A204.1 (cell line): ENCODE results near the gene SPACA9.

Experiments used
- FAIRE-seq: peaks from 2 replicates; lab custom pipeline; 2012; peaks lifted over from hg19 to GRCh38; lab: Jason Lieb, UNC

Gene SPACA9

DNA sequence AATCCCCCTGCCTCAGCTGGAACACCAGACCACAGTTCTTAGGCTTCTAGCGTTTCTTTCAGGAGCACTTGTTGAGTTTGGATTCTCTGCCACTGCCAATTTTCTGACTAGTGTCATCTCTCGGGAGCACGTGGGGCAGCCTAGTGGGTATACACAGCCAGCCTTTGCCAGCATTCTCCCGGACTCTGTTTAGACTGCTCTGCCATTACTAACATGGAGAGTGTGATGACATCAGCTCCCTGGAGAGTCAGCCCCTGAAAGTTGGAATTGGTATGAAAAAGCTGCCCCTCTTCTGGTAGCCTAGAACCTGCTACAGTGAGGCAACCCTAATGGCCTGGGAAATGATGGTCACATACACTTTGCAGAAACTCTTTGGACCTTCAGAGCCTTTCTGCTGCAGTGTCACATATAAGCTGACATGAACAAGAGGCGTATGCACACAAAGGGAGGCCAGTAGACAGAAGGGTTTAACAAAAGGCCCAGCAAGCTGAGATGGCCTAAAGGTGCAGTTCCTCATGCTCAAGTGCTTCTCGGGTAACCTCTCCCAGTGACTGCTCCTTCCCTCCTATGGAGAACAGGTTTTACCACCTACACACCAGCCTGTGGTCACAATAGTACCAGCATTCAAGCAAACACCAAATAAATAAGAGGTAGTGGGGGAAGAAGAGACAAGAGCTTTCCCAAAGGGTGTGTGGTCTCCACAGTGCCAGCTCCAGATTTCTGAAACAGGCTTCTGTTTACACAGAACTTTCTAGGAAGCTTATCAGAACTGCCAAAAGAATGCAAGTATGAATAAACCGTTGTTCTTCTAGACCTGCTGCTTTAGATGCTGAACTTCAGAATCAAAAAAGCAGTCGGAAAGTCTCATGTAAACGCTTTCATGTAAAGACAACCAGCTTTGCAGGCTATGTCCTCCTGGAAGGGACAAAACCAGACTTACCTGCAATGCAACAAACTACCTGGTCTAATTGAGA lies 16.5 kb downstream of the SPACA9 start:
- no peak for FAIRE-seq

DNA sequence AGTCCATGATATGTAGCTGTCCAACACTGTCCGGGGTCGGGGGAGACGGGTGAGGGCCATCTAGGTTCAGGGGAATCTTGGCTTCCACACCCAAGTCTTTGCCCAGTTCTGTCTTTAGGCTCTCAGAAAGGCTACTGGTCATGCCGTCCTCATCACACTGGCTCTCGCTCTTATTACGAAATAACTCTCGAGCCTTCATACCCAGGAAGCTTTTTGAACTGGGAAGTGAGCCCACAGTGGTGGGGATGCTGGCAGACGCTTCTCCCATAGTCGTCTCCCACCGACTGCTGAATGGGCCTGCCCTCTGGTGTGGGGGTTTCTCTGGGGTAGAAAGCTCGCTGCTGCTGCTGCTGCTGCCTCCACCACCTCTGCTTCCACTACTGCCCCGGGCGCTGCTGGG lies 17.6 kb downstream of the SPACA9 start:
- no peak for FAIRE-seq

DNA sequence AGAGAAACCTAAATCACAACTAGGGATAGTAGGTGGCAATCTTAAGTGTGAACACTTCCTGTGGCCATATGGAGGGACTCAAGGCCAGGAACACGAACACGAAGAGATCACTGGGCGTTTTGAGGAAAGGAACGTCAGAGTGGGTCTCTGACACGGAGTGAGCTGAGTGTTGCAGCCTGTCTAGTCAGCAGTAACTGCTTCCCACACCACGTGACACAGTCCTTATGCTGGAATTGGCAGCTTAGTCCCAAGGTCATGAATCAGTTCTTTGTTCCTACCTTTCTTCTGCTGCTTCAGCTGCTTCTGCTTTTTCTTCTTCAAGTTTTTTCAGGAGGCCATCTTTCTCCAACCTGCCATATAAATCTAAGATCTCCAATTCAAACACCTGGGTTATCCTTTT lies 18.2 kb downstream of the SPACA9 start:
- FAIRE-seq: no peak

DNA sequence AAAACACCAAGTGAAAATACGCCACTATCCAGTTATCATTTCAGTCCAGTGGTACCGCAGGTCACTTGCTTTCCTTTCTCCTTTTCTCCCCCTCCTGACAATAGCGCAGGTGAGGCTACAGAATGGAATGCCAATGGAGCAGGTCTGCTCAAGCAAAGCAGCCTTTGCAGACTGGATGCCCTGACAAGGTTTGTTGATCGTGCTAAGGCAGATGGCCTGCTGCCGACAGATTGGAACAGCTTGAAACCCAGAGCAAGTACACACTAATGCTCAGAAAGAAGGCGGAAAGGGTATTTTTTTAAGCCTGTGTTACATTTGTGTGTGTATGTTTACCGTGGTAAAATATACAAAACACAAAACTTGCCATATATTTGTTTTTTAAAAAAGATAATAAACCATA lies 19.4 kb downstream of the SPACA9 start:
- no peak for FAIRE-seq

DNA sequence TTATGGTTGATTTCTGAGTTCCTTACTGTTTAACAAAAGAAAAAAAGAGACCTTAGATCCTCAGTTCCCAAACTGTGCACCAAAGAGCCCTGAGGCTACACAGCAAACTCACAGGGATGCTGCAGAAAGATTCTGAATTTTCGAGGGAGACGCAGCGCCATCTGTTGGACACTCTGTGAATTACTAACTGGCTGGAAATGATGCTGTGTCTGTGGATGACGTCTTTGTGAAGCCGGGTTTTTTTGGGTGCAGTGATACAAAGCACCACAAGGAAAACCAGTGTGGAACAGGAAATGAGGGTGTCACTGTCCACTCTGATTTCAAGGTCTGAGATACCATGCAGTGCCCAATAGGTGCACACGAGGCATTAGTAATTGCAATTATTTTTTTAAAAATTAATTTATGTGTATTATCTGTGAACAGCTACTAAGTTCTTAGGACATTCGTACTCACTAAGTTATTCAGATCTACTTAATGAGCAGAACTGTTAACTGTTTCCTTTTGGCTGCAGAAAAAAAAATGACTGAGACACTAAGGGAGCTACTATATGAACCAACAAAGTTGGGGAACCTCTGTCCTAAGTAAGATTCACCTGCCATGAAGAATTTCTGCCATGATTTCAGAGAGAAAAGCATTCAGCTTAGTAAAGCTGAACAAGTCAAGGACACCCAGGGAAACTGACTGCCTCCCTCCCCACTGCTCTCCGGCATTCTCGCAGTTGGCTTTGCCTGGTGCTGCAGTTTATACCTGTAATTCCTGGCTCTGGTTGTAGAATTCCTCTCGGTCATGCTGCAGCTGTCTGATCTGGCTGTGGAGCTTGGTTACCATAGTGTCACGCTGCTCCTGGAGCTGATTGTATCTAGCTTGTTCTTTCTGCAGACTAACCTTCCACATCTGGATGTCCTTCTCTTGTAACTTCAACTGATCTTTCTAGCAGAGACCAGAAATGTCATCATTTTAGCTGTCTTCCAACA lies 23.4 kb downstream of the SPACA9 start:
- peak; percentile 84 for FAIRE-seq

DNA sequence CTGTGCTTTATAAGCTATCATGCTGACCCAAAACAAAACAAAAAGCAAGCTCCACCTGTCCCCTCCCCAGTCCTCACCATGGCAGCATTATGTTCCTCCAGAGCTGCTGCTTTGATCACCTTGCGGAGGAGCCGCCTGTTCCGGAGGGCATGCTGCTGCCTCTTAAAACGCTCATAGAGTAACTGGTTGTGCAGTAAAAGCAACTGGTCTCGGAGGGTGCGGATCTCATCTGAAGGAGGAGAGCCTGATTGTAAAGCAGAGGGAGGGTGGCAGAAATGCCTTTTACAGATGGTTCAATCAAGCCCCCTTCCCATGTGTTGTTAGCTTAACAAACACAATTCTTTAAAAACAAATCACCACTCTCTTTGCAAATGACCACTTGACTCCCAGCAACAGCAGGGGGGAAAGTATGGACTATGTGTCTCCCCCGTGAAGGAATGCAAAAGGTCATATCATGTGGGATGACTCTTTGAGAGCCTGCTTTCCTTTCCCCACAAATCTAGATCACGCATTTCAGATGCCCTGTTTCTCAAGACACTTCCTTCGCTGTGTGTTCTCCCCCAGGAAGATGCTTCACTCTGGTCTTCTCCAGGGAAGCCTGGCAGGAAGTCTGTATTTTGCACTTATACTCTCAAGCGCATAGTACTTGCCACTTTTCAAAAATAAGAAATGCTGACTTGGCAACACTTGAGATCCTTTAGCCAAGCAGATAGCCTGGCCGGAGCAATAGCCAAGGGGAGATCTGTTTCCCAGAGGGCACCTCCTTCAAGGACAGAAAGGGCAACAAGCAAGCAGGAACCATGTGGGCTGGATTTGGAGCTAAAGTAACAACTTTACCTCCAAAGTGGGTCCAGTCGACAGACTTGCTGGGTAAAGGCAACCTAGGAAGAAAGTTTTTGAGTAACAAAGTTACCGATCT lies 25.1 kb downstream of the SPACA9 start:
- no peak for FAIRE-seq

DNA sequence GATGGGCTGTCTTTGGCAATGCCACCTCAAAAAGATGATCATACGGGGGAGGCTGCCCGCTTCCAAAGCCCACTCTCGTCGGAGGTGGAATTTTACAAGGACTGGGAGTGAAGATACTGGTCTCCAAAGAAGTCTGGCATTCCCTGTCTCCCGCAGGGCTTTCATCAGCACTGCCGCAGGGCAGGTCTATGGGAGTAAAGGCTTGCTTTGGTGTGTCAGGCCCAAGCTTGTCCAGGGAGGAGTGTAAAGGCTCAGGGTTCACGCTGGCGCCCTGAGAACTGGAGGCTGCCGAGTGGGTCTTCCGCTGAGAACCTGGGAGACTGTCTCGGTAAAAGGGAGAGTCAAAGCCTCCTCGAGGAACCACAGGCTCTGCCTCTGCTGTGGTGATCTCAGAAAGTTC lies 27.0 kb downstream of the SPACA9 start:
- FAIRE-seq: no peak

DNA sequence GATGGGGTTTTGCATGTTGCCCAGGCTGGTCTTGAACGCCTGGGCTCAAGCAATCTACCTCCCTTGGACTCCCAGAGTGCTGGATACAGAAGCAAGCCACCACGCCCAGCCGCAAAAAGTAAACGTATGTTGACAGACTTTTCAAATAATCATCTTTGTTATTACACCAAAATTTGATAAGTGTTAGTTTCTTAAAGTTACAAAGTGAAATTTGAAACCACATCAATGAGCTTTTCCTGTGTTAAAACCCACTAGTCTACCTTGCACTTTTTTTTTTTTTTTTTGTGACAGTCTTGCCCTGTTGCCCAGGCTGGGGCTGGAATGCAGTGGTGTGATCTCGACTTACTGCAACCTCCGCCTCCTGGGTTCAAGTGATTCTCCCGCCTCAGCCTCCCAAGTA lies 29.9 kb downstream of the SPACA9 start:
- no peak for FAIRE-seq

DNA sequence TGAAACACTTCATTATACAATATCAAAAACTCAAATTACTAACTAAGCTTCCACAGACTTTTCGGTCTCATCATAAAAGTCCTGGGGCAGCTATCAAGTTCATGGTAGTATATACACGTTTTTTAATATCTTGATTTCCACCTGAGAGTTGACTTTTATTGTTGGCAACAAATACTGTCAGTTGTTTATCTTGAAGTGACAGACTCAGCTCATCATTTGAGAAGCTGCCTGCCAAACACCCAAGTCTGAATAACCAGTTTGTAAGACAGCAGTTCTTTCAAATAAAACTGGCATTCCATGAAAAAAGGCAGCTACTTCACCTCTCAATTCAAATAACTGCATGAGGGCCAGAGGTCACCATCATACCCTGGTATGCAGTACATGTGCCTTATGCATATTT lies 30.6 kb downstream of the SPACA9 start:
- no peak for FAIRE-seq

DNA sequence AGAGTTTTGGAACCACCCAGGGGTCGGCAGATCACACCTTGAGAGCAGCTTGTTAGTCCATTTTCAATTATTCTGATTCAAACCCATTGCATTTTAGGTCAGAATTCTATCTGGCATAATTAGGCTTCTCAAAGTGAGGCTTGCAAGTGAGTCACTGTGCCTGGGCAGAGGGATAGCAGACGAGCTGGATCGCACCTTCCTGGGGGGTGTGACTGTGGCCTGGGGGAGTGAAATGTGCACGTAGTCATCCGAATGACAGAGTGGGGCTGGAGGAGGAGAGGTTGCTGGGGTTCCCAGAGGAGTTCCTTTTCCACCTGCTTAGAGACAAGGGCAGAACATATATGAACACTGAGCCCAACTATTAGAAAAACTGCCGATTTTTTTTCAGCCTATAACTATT lies 31.7 kb downstream of the SPACA9 start:
- no peak for FAIRE-seq

DNA sequence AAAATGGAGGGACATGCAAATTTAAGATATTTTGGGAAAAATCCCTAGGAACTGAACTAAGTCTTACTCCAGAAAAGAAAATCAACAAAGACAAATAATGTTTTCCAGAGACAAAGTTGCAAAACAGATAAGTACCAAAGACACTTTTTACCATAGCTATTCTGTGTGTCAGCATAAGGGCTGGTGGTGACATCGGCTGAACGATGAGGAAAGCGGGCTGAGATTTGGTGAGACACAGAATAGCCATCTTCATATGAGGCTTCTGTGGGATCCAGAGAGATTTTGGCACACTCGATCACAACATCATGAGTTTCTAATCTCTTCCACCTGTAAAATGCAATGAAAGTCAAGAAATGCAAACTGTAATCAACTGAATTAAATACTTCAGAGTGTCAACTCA lies 33.4 kb downstream of the SPACA9 start:
- no peak for FAIRE-seq

DNA sequence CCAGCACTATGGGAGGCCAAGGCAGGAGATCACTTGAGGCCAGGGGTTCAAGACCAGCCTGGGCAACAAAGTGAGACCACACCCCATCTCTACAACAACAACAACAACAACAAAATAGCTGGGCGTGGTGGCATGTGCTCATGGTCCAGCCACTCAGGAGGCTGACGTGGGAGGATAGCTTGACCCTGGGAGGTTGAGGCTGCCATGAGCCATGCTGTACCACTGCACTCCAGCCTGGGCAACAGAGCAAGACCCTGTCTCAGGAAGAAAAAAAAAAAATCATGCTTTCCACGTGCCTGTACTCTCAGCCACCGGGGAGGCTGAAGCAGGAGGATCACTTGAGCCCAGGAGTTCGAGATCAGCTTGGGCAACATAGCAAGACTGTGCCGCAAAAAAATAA lies 36.2 kb downstream of the SPACA9 start:
- no peak for FAIRE-seq

DNA sequence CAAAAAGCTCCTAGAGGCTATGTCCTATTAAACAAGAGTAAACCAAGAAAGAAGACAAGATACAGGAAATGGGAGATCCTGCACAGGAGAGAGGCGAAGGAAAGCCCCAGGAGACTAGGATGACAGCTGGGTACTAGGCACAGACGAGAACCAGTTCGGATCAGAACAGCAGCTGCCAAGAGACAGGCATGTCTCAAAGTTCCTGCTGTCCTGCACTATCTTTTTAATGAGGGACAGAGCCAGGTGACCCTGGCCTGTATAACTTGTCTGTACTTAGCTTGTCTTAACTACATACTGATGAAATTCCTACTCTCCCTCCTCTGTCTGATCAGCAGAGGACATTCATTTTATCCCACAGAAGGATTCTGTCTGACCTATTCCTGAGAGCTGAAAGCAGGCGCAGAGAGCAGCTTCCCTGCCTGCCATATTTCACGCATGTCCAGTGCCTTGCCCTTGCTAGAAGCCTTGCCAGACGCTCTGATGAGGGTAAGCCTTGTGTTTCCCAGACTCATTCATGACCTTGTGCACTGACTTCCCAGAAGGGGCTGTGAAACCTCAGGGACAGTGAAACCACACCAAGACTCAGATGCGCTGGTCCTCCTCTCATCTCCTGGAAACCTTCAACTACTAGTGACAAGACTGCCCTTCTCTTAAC lies 41.0 kb downstream of the SPACA9 start:
- no peak for FAIRE-seq

DNA sequence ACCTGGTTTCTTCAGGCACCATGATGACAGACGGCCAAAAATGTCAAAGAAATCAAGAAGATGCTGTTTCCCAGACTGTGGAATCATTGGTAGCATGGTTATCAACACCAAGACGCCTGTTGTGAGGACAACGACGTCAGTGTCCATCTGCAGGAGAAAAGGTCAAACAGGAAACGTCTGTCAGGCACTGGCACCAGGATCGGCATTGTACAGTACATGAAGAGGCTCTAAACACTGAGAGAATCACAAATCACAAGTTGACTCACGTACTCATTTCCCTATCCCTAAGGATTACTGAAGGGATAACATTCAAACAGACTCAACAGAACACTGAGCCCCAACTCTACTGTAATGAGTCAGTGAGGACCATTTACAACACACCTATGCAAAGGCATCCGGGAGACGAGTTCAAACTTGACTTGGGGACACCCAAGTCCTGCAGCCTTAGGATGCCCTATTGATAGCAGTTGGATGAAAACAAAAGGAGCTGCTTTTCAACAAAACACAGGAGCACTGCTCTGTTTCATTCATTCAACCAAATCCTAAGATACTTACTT lies 44.7 kb downstream of the SPACA9 start:
- no peak for FAIRE-seq

DNA sequence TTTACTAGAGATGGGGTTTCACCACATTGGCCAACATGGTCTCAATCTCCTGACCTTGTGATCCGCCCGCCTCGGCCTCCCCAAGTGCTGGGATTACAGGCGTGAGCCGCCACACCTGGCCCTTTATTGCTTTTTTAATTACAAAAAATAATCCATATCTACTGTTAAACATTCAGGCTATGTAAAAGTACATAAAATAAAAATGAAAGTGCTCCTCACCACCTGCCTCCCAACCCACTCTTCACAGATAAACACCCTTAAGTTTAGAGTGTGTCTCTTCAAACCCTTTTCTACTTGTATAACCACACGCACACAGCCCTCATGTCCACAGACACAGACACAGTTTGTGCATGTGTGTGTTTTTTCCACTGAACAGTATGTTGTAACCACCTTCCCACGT lies 49.0 kb downstream of the SPACA9 start:
- no peak for FAIRE-seq

DNA sequence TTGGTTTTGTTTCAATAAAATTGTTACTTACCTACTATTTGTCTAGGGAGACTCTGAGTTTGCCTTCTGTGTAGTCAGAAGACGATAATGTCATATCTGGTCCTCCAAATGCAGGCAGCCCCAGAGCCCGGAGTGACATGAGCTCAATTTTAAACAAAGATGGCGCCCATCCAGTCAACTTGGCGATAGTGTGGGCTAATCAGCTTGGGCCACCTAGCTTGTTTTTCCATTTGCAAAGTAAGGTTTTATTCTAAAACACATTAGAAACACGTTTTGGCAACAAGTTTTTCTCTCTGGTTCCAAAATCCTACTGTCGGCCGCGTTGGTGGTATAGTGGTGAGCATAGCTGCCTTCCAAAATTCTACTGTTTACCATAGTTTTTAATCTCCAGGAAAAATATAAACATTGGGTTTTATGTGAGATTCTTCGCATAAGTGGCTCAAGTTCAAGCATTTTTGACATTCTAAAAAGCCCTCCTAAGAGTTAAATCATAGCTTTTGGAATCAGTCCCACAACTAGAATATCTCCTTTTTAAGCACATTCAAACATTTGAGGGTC lies 52.6 kb downstream of the SPACA9 start:
- FAIRE-seq: no peak

DNA sequence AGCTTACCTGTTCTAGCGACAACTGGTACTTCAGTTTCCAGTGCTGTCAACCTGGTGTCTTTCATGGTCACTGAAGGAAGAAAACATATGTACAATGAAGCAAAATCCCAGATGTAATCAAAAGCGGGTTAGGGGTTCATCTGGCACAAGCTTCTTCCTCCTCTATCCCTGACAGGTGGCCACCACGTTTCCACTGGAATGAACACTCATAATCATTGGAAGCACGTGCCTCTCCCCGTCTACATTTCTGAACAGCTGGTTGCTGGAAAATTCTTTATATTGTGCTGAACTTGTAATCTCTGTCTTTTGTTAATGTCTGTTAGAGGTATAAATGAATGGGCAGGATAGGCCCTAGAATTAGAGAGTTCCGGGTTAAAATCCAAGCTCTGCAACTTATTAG lies 56.3 kb downstream of the SPACA9 start:
- no peak for FAIRE-seq

DNA sequence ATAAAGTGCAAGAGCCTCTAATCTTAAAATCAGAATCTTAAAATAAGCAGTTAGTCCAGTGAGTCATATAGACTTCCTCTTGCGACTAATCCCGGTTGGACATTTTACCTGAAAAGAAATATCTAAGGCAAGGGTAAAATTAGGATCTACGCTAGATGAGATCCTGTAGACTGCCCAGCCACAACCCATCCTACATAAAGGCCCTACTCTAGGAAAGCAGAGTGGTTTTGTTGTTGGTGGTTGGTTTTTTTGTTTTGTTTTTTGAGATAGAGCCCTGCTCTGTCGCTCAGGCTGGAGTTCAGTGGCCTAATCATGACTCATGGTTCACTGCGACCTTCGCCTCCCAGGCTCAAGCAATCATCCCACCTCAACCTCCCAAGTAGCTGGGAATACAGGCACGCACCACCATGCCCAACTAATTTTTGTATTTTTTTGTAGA lies 58.8 kb downstream of the SPACA9 start:
- no peak for FAIRE-seq

DNA sequence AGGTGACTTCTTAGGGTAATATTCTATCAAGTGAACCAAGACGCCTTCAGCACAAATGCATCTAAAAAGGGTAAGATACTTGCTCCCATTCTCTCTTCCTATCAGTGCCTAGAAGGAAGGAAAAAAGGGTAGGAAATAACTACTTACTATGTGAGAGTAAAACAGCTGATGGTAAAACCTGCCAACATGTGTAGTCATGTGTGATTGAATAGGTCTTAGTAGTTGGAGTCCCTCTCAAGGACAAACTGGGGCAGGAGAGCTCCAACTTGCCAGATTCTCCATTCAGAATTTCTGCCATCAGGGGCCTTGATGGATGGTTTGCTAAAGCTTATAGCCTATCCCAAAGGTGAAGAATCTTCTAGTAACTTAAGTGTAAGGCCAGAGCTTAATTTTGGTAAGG lies 60.5 kb downstream of the SPACA9 start:
- no peak for FAIRE-seq
